ENCODE results near the gene UBE2D4.
A peak's percentile ranks its signal among the peaks of the same experiment; 100 is the strongest.
"Not testable (repeated sequence)": the region's sequence is repeated elsewhere in the genome, so short reads cannot be mapped to it uniquely, and the experiment has no call there.

The UBE2D4 gene

GRCh38 chr7:43969586-43969985 is 43.4 kb downstream of the UBE2D4 start:
- not testable (repeated sequence) for DNase-seq

- DNase-seq: not testable (repeated sequence)
These were observed 44.5 kb downstream of the UBE2D4 start for GRCh38 chr7:43970698-43971097.

GRCh38 chr7:43974033-43974573 is 47.9 kb downstream of the UBE2D4 start:
- DNase-seq: not testable (repeated sequence)

GRCh38 chr7:43974725-43975482 is 48.7 kb downstream of the UBE2D4 start:
- DNase-seq: not testable (repeated sequence)

GRCh38 chr7:43977525-43977924 is 51.3 kb downstream of the UBE2D4 start:
- no peak for DNase-seq

GRCh38 chr7:43978102-43978501 is 51.9 kb downstream of the UBE2D4 start:
- DNase-seq: not testable (repeated sequence)

GRCh38 chr7:43982848-43983247 is 56.6 kb downstream of the UBE2D4 start:
- not testable (repeated sequence) for DNase-seq

- DNase-seq: not testable (repeated sequence)
These were observed 57.5 kb downstream of the UBE2D4 start for GRCh38 chr7:43983736-43984135.

- DNase-seq: peak in 1 of 3 experiments; percentile 28
These were observed 59.9 kb downstream of the UBE2D4 start for GRCh38 chr7:43985904-43986864.

GRCh38 chr7:43987476-43987875 is 61.2 kb downstream of the UBE2D4 start:
- not testable (repeated sequence) for DNase-seq

- not testable (repeated sequence) for DNase-seq
These were observed 63.9 kb downstream of the UBE2D4 start for GRCh38 chr7:43990011-43990585.

- not testable (repeated sequence) for DNase-seq
These were observed 64.6 kb downstream of the UBE2D4 start for GRCh38 chr7:43990829-43991228.

- DNase-seq: not testable (repeated sequence)
These were observed 66.7 kb downstream of the UBE2D4 start for GRCh38 chr7:43992896-43993295.

GRCh38 chr7:43994681-43995080 is 68.4 kb downstream of the UBE2D4 start:
- DNase-seq: not testable (repeated sequence)

- not testable (repeated sequence) for DNase-seq
These were observed 71.3 kb downstream of the UBE2D4 start, which contains the start of gene SPDYE1 for GRCh38 chr7:43997532-43997931. Gene SPDYE1 (plus strand): TSS chr7:43997897. CDS start chr7:43999950, 2,053 bp downstream.
